ENCODE data around the gene SYCE3. TPM values are rescaled to one million over a fixed set of nuclear protein-coding genes. Genes with fewer than 3 reads are reported as not detected.

SYCE3 gene
- total RNA-seq, 2 donors from 2014 or later: not detected

GRCh38 chr22:50601669-50602337 lies 39.1 kb upstream of the SYCE3 start:
- intact Hi-C loops (cut with DNase I): no loop called here
- DNase-seq (ENCODE audit: low spot score): peak; percentile 66

GRCh38 chr22:50600967-50601668 lies 38.4 kb upstream of the SYCE3 start:
- intact Hi-C loops (cut with DNase I): no loop called here
- peak; percentile 62 for DNase-seq (ENCODE audit: low spot score)

- peak; percentile 76 for DNase-seq (ENCODE audit: low spot score)
- intact Hi-C loops (cut with DNase I): no loop called here
Measured at GRCh38 chr22:50600538-50600937, 37.8 kb upstream of the SYCE3 start, which contains the start of gene MAPK8IP2. TSS of gene MAPK8IP2 (plus strand) at chr22:50600793. CDS start at chr22:50600819, 26 bp downstream.

GRCh38 chr22:50599816-50600455 lies 37.2 kb upstream of the SYCE3 start:
- peak; percentile 86 for DNase-seq (ENCODE audit: low spot score)
- intact Hi-C loops (cut with DNase I): no loop called here

GRCh38 chr22:50597097-50597496 lies 34.4 kb upstream of the SYCE3 start:
- intact Hi-C loops (cut with DNase I): no loop called here
- peak; percentile 31 for DNase-seq (ENCODE audit: low spot score)

GRCh38 chr22:50595189-50595588 lies 32.5 kb upstream of the SYCE3 start:
- intact Hi-C loops (cut with DNase I): no loop called here
- DNase-seq (ENCODE audit: low spot score): peak; percentile 26

- intact Hi-C loops (cut with DNase I): no loop called here
- no peak for DNase-seq (ENCODE audit: low spot score)
Measured at GRCh38 chr22:50587407-50587806, 24.7 kb upstream of the SYCE3 start.

- intact Hi-C loops (cut with DNase I): no loop called here
- no peak for DNase-seq (ENCODE audit: low spot score)
Measured at GRCh38 chr22:50586416-50586815, 23.7 kb upstream of the SYCE3 start.

GRCh38 chr22:50585781-50586180 lies 23.1 kb upstream of the SYCE3 start:
- intact Hi-C loops (cut with DNase I): no loop called here
- DNase-seq (ENCODE audit: low spot score): no peak

- DNase-seq (ENCODE audit: low spot score): no peak
- intact Hi-C loops (cut with DNase I): no loop called here
Measured at GRCh38 chr22:50585238-50585637, 22.5 kb upstream of the SYCE3 start.

GRCh38 chr22:50584106-50585096 lies 21.7 kb upstream of the SYCE3 start:
- intact Hi-C loops (cut with DNase I): no loop called here
- DNase-seq (ENCODE audit: low spot score): no peak

- intact Hi-C loops (cut with DNase I): no loop called here
- no peak for DNase-seq (ENCODE audit: low spot score)
Measured at GRCh38 chr22:50583294-50583861, 20.7 kb upstream of the SYCE3 start.

- intact Hi-C loops (cut with DNase I): no loop called here
- DNase-seq (ENCODE audit: low spot score): peak; percentile 99
Measured at GRCh38 chr22:50582493-50583293, 20.0 kb upstream of the SYCE3 start, which contains the start of gene CHKB. TSS of gene CHKB (minus strand) at chr22:50582849. CDS start at chr22:50582781, 68 bp downstream.

- intact Hi-C loops (cut with DNase I): no loop called here
- no peak for DNase-seq (ENCODE audit: low spot score)
Measured at GRCh38 chr22:50581950-50582492, 19.3 kb upstream of the SYCE3 start.

- DNase-seq (ENCODE audit: low spot score): peak; percentile 50
Measured at GRCh38 chr22:50581031-50581949, 18.6 kb upstream of the SYCE3 start.

GRCh38 chr22:50579752-50580151 lies 17.0 kb upstream of the SYCE3 start:
- no peak for DNase-seq (ENCODE audit: low spot score)
- intact Hi-C loops (cut with DNase I): no loop called here

More at GRCh38 chr22:50581031-50581949, 18.6 kb upstream of the SYCE3 start:
- intact Hi-C loops (cut with DNase I): no loop called here

Data from posterior vena cava (tissue), 2 donors.